ENCODE measurements around the gene EMC9.
A peak's percentile ranks its signal among the peaks of the same experiment; 100 is the strongest.

The EMC9 gene

DNA sequence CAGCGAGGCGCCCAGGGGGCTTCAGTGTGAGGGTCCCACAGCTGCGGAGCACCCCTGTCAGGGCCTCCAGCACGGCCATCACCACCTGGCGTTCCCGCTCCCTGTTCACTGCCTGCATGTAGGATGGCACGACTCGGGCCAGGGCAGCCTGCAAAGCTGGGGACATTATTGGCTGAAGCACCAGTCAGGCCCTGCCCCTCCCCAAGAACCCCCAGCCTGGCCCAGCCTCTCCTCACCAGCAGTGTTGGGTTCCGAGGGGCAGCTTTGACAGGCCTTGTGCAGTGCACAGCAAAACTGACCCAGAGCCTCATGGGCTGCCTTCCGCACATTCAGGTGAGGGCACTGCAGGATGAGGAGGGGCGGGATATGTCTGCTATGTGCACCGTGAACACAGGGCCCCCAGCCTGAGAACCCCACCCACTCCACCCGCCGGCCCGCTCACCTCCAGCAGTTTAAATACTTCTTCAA is 41.7 kb upstream of the EMC9 start:
- peaks cover 82% of the 10 kb centered on the region for H3K36me3 ChIP-seq (ENCODE audit: control insufficient read depth, insufficient read depth, low read length)
- no peak overlapping the region for H3K4me3 ChIP-seq (ENCODE audit: extremely low read depth, insufficient read depth, low read length, poor library complexity, severe bottlenecking)
- no peaks in the 10 kb centered on the region for H3K9me3 ChIP-seq (ENCODE audit: control insufficient read depth, low read length)
- WGBS, 2 experiments (ENCODE audit: insufficient coverage in 2 of 2) = 97 to 100% methylated on average over 8 to 12 of the region's 15 CpGs
- no peak overlapping the region for H3K27ac ChIP-seq (ENCODE audit: low read depth, low read length, severe bottlenecking)
- peaks cover 8% of the 10 kb centered on the region for H3K4me1 ChIP-seq (ENCODE audit: control insufficient read depth, insufficient read depth, low read length, poor library complexity, severe bottlenecking)

DNA sequence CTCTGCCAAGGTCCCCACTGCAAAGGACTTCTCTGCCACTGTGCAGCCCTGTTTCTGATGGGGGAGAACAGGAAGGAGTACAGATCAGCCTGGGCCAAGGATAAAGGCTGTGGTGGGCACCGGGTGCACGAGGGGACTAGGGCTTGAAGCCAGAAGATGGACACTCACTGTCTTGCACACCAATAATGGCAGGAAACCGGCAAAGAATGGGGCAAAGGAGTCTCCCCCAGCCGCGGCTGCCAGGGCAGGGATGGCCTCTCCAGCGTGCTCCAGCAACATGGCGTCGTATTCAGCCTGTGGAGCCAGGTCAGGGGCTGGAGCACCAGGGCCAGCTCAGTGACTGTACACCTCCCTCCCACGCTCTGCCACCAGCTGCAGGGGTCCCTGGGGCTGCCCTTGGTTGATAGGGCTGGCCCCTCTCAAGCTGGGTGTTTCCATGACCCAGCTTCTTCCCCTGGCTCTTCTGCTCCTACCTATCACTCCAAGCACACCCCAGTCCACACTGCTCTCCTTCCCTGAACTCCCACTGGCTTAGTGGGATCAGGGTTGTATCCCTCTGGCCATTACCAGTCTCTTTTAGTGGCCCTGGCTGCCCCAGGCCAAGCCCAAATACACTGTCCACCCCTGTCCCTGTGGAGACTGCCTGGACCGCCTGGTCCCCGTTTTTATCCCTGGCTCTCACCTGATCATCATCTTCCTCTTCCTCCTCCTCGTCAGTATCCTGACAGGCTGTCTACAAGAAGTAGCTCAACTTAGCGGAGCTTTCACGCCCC is 40.9 kb upstream of the EMC9 start:
- peaks cover under 1% of the 10 kb centered on the region for H3K4me1 ChIP-seq (ENCODE audit: control insufficient read depth, insufficient read depth, low read length, poor library complexity, severe bottlenecking)
- H3K4me3 ChIP-seq (ENCODE audit: extremely low read depth, insufficient read depth, low read length, poor library complexity, severe bottlenecking) = no peak overlapping the region
- peaks cover 85% of the 10 kb centered on the region for H3K36me3 ChIP-seq (ENCODE audit: control insufficient read depth, insufficient read depth, low read length)
- WGBS, 2 experiments (ENCODE audit: insufficient coverage in 2 of 2) = 93 to 96% methylated on average over 11 to 14 of the region's 14 CpGs
- H3K9me3 ChIP-seq (ENCODE audit: control insufficient read depth, low read length) = no peaks in the 10 kb centered on the region
- H3K27ac ChIP-seq (ENCODE audit: low read depth, low read length, severe bottlenecking) = no peak overlapping the region

DNA sequence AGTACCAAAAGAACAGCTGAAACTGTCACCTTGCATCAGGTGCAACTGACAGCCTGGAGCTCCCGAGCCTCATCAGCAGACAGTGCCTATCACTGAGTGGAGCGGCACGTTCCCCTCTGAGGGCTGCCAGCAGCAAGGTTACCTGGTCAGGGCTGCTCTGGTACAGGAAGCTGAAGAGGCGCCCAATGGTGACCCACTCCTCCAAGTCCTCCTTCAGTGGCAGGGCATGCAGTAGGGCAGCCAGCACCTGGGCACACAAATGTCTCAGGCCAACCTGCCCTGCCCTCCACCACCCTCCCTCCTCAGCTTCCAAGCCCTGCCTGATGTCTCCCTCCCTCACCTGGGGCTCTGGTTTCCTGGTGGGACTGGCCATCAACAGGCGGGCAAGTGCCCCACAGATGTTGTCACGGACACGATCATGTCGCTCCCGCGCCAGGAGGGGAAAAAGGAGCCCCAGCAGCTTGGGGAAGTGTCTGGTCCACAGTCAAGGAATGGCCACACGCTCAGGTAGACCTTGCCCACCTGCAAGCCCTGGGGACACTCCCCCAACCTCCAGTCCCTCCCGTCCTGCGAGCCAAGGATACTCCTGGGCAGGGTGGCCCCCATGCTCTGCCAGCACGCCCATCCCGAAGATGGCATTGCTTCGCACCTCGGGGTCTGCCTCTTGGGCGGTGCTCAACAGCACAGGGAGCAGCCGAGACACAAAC is 40.1 kb upstream of the EMC9 start:
- H3K9me3 ChIP-seq (ENCODE audit: control insufficient read depth, low read length) = no peaks in the 10 kb centered on the region
- H3K4me3 ChIP-seq (ENCODE audit: extremely low read depth, insufficient read depth, low read length, poor library complexity, severe bottlenecking) = no peak overlapping the region
- no peak overlapping the region for H3K27ac ChIP-seq (ENCODE audit: low read depth, low read length, severe bottlenecking)
- 93 to 95% methylated on average over 18 to 19 of the region's 19 CpGs for WGBS, 2 experiments (ENCODE audit: insufficient coverage in 2 of 2)
- H3K36me3 ChIP-seq (ENCODE audit: control insufficient read depth, insufficient read depth, low read length) = peaks cover 84% of the 10 kb centered on the region
- no peaks in the 10 kb centered on the region for H3K4me1 ChIP-seq (ENCODE audit: control insufficient read depth, insufficient read depth, low read length, poor library complexity, severe bottlenecking)

DNA sequence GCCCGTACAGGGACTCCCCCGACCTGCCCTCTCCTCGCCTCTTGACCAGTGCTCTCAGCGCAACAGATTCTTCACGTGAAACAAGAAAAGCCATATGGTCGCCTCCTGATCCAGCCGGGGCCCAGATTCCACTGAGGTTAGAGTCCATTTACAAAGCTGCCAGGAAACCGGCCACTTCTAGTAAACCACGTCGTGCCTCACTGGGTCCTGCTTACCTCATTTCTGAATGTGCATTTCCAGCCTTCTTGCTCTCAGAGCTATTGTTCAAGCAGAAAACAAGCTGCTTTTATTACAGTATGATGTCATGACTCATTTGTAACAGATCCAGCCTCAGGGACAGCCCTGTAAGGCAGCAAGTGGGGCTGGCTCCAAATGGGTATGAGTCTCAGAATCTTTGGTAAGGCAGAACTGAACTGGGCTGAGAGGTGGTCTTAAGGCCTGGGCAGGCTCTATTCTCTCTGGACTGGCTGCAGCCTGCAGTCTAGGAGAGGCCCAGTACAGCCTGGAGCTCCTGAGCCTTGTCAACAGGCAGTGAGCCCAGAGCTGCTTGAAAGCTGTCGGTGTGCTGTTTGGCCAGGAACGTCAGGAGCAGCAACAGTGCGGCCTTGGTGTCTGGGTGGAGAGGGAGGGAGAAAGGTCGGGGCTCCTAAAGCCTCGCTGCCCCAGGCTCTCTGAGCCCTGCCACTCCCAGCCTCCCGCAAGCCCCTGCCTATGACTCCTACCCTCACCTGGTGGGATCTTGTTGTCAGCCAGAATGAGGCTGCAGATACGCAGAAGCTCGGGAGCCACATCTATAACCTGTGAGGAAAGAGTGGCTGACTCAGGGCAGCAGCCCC is 38.8 kb upstream of the EMC9 start:
- no peaks in the 10 kb centered on the region for H3K4me1 ChIP-seq (ENCODE audit: control insufficient read depth, insufficient read depth, low read length, poor library complexity, severe bottlenecking)
- peak overlapping the region; percentile 29 for H3K27ac ChIP-seq (ENCODE audit: low read depth, low read length, severe bottlenecking)
- WGBS, 2 experiments (ENCODE audit: insufficient coverage in 2 of 2) = 87 to 90% methylated on average over 14 to 16 of the region's 18 CpGs
- peaks cover 71% of the 10 kb centered on the region for H3K36me3 ChIP-seq (ENCODE audit: control insufficient read depth, insufficient read depth, low read length)
- no peaks in the 10 kb centered on the region for H3K9me3 ChIP-seq (ENCODE audit: control insufficient read depth, low read length)
- no peak overlapping the region for H3K4me3 ChIP-seq (ENCODE audit: extremely low read depth, insufficient read depth, low read length, poor library complexity, severe bottlenecking)

DNA sequence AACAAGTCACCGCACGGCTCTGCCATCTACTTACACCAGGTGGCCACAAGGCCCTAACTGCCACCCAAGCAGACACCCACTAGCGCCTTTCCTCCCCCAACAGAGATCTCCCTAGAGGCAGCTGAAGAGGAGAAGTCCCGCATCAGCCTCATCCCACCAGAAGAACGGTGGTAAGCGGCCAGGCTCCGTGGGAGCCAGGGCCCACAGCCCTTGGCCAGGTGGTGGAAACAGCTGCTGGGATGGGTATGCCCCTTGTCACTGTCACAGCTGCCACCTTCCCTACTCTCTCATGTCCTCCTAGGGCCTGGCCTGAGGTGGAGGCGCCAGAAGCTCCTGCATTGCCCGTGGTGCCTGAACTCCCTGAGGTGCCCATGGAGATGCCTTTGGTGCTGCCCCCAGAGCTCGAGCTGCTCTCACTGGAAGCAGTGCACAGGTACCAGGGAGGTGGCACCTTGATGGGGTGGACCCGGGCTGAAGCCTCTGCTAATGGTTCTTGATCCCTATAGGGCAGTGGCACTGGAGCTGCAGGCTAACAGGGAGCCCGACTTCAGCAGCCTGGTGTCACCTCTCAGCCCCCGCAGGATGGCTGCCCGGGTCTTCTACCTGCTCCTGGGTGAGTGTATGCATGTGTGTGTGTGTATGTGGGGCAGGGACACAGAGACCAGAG is 38.0 kb upstream of the EMC9 start:
- Histone ChIP-seq H3K4me3 (ENCODE audit: extremely low read depth, insufficient read depth, low read length, poor library complexity, severe bottlenecking) (no peak overlapping the region), H3K9me3 (ENCODE audit: control insufficient read depth, low read length) (no peaks in the 10 kb centered on the region), H3K27ac (ENCODE audit: low read depth, low read length, severe bottlenecking) (no peak overlapping the region), H3K4me1 (ENCODE audit: control insufficient read depth, insufficient read depth, low read length, poor library complexity, severe bottlenecking) (no peaks in the 10 kb centered on the region), H3K36me3 (ENCODE audit: control insufficient read depth, insufficient read depth, low read length) (peaks cover 63% of the 10 kb centered on the region)
- 95 to 97% methylated on average over 5 to 9 of the region's 14 CpGs for WGBS, 2 experiments (ENCODE audit: insufficient coverage in 2 of 2)

DNA sequence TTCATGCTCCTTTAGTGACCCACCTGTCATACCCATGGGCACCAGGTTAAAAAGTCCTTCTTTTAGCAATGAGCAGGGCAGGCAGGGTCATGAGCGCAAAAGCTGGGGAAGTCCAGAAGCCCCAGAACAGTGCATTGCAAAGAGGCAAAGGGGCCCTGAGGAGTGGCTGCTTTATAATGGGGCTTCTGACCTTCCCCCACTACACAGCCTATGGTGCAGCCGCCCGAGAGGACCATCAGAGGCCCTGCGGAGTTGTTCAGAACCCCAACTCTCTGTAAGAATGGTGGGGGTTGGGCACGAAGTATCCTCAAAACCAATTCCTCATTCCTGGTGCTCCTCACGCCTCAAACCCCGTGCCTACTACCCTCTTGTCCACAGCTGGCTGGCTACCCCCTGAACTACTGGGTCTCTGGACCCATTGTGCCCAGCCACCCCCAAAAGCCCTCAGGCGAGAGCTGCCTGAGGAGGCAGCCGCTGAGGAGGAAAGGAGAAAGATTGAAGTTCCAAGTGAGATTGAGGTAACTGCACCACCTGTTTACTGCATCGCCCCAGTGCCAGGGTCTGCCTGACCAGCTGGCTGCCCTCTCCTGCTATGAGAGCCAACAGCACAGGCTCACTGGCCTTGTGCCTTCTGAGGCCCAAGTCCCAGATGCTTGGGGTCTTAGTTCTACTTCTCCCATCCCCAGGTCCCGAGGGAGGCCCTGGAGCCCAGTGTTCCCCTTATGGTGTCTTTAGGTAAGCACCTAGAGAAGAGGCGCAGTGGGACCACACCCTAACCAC is 37.2 kb upstream of the EMC9 start:
- Histone ChIP-seq H3K4me3 (ENCODE audit: extremely low read depth, insufficient read depth, low read length, poor library complexity, severe bottlenecking) (no peak overlapping the region), H3K36me3 (ENCODE audit: control insufficient read depth, insufficient read depth, low read length) (peaks cover 57% of the 10 kb centered on the region), H3K4me1 (ENCODE audit: control insufficient read depth, insufficient read depth, low read length, poor library complexity, severe bottlenecking) (no peaks in the 10 kb centered on the region), H3K9me3 (ENCODE audit: control insufficient read depth, low read length) (no peaks in the 10 kb centered on the region), H3K27ac (ENCODE audit: low read depth, low read length, severe bottlenecking) (no peak overlapping the region)
- WGBS, 2 experiments (ENCODE audit: insufficient coverage in 2 of 2) = 87 to 92% methylated on average over 7 to 8 of the region's 12 CpGs

DNA sequence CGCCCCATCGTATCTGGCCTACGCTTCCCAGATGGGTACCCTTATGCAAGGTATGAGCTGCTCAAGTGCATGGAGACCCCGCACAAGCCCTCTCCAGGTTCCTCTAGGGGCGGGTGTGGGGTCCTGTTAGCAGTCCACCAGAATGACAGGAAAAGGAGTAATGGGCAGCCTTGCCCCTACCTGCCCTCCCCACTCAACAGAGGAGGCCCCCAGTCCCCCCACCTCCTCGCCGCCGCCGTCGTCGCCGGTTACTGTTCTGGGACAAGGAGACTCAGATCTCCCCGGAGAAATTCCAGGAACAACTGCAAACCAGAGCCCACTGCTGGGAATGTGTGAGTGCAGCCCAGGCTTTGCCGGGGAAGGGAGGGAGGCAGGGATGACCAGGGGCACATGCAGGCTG is 36.5 kb upstream of the EMC9 start:
- 90 to 100% methylated on average over 6 to 9 of the region's 14 CpGs for WGBS, 2 experiments (ENCODE audit: insufficient coverage in 2 of 2)
- peaks cover 50% of the 10 kb centered on the region for H3K36me3 ChIP-seq (ENCODE audit: control insufficient read depth, insufficient read depth, low read length)

DNA sequence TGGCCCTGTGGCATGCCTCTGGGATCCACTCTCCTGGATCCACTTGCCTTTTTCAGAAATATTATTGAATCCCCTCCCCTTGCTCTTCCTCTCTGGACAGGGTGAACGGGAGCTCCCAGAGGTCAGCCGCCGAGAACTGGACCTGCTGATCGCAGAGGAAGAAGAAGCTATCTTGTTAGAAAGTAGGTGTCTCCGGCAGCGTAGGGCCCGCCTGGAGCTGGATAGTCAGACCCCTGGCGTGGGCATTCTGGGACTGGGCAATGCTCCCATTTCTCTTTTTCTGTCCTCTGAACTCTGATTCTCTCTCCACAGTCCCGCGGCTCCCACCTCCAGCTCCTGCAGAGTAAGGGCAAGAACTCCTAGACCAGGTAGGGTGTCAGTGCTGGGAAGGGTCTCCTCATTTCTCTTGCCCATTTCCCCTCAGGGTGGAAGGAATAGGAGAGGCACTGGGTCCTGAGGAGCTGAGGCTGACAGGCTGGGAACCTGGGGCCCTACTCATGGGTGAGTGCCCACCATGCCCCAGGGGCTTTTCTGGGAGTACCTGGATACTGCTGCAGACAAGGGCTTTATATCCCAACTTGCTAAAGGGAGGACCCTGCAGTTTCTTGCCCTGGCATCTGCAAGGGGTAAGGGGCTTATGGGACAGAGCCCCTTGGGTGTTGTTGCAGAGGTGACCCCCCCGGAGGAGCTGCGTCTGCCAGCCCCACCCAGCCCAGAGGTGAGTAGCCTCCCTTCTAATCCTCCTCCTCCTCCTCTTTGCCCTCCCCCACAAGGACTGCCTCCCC is 35.8 kb upstream of the EMC9 start:
- Histone ChIP-seq H3K36me3 (ENCODE audit: control insufficient read depth, insufficient read depth, low read length) (peaks cover 45% of the 10 kb centered on the region), H3K9me3 (ENCODE audit: control insufficient read depth, low read length) (no peaks in the 10 kb centered on the region), H3K27ac (ENCODE audit: low read depth, low read length, severe bottlenecking) (no peak overlapping the region), H3K4me3 (ENCODE audit: extremely low read depth, insufficient read depth, low read length, poor library complexity, severe bottlenecking) (no peak overlapping the region), H3K4me1 (ENCODE audit: control insufficient read depth, insufficient read depth, low read length, poor library complexity, severe bottlenecking) (no peaks in the 10 kb centered on the region)
- WGBS, 2 experiments (ENCODE audit: insufficient coverage in 2 of 2) = 89 to 100% methylated on average over 4 to 8 of the region's 12 CpGs

More for the DNA sequence above, 36.5 kb upstream of the EMC9 start:
- H3K27ac ChIP-seq (ENCODE audit: low read depth, low read length, severe bottlenecking) = no peak overlapping the region
- H3K4me3 ChIP-seq (ENCODE audit: extremely low read depth, insufficient read depth, low read length, poor library complexity, severe bottlenecking) = no peak overlapping the region
- H3K4me1 ChIP-seq (ENCODE audit: control insufficient read depth, insufficient read depth, low read length, poor library complexity, severe bottlenecking) = no peaks in the 10 kb centered on the region
- no peaks in the 10 kb centered on the region for H3K9me3 ChIP-seq (ENCODE audit: control insufficient read depth, low read length)

DNA sequence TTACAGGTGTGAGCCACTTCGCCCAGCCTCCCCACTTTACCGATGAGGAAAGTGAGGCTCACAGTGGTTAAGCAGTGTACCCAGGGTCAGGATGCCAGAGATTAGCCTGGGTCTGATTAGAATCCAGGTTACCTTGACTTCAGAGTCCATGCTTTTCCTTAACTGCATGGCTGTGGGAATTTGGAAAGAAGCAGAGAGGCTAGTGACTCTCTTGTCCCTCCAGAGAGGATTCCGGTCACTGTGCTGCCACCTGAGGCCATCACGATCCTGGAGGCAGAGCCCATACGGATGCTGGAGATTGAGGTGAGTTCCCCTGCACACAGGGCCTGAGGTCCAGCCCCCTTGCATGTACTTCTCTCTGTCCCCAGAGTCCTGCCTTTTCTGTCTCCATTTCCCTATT is 35.2 kb upstream of the EMC9 start:
- no peaks in the 10 kb centered on the region for H3K9me3 ChIP-seq (ENCODE audit: control insufficient read depth, low read length)
- H3K36me3 ChIP-seq (ENCODE audit: control insufficient read depth, insufficient read depth, low read length) = peaks cover 39% of the 10 kb centered on the region
- H3K27ac ChIP-seq (ENCODE audit: low read depth, low read length, severe bottlenecking) = no peak overlapping the region
- WGBS, 2 experiments (ENCODE audit: insufficient coverage in 2 of 2) = 93 to 97% methylated on average over 5 of the region's 5 CpGs
- no peaks in the 10 kb centered on the region for H3K4me1 ChIP-seq (ENCODE audit: control insufficient read depth, insufficient read depth, low read length, poor library complexity, severe bottlenecking)
- H3K4me3 ChIP-seq (ENCODE audit: extremely low read depth, insufficient read depth, low read length, poor library complexity, severe bottlenecking) = no peak overlapping the region

All from mesodermal cell (in vitro differentiated cells).